Activated CD8-positive, alpha-beta memory T cell treated with anti-CD3 and anti-CD28 coated beads for 36 hours (primary cell): Measurements from ENCODE around the gene SKIL. TPM values are rescaled to one million over a fixed set of nuclear protein-coding genes. Genes with fewer than 3 reads are reported as not detected.

Source experiments
- CTCF ChIA-PET: fragments of 350-600 bp; sonication (Branson Sonifier 250); formaldehyde crosslinking; loops from one replicate; lab custom pipeline; 2021; ENCODE audit warnings: antibody characterized with exemption; lab: Charles Lee
- POLR2A ChIA-PET: fragments of 350-600 bp; sonication (Branson Sonifier 250); formaldehyde crosslinking; loops from one replicate; lab custom pipeline; 2021; ENCODE audit warnings: antibody characterized with exemption; lab: Charles Lee
- total RNA-seq, 2 experiments: library from RNA; stranded (reverse); gene quantifications; one replicate each; pipeline ENCODE4 v1.2.3, GENCODE V29; 2021

Gene SKIL
- total RNA-seq, 2 experiments from 2014 or later, result 21.0 to 22.3 TPM

GRCh38 chr3:170346481-170347392 lies 10.8 kb upstream of the SKIL start:
- POLR2A ChIA-PET, result no interaction called here
- CTCF ChIA-PET, result interaction anchor here (0.7 kb wide), 1 partner anchor 57 kb away, joined by 3 read pairs; no protein-coding TSS in a partner anchor

GRCh38 chr3:170350515-170351413 lies 6.8 kb upstream of the SKIL start:
- POLR2A ChIA-PET, result no interaction called here

GRCh38 chr3:170352936-170353335 lies 4.6 kb upstream of the SKIL start:
- POLR2A ChIA-PET, result no interaction called here

More at GRCh38 chr3:170350515-170351413, 6.8 kb upstream of the SKIL start:
- CTCF ChIA-PET, result no interaction called here

GRCh38 chr3:170353485-170353884 lies 4.0 kb upstream of the SKIL start:
- CTCF ChIA-PET, result interaction anchor here (0.6 kb wide), 1 partner anchor 83 kb away, joined by 3 read pairs; no protein-coding TSS in a partner anchor
- POLR2A ChIA-PET, result no interaction called here

More at GRCh38 chr3:170352936-170353335, 4.6 kb upstream of the SKIL start:
- CTCF ChIA-PET, result interaction anchor here (0.6 to 1.1 kb wide), 2 partner anchors 82 to 167 kb away, joined by 3 to 4 read pairs; no protein-coding TSS in a partner anchor

- CTCF ChIA-PET, result interaction anchor here (0.6 kb wide), 1 partner anchor 271 kb away, joined by 3 read pairs; no protein-coding TSS in a partner anchor
- POLR2A ChIA-PET, result no interaction called here
Observed at GRCh38 chr3:170354760-170355159, 2.8 kb upstream of the SKIL start.

GRCh38 chr3:170355738-170356595 lies 1.5 kb upstream of the SKIL start:
- CTCF ChIA-PET, result interaction anchor here (0.5 to 1.3 kb wide), 4 partner anchors 42 to 455 kb away, joined by 3 read pairs; partner anchors contain the start of gene PHC3
- POLR2A ChIA-PET, result interaction anchor here (0.7 to 1.1 kb wide), 3 partner anchors 79 to 514 kb away, joined by 3 to 4 read pairs (median 4); partner anchors contain the start of gene RPL22L1

GRCh38 chr3:170356596-170357175 lies 829 bp upstream of the SKIL start:
- ChIA-PET POLR2A (interaction anchor here (0.7 to 1.5 kb wide), 6 partner anchors 78 to 583 kb away, joined by 3 to 8 read pairs (median 4); partner anchors contain the start of genes PHC3 and RPL22L1), CTCF (interaction anchor here (1.0 to 1.3 kb wide), 4 partner anchors 16 to 455 kb away, joined by 3 read pairs; partner anchors contain the start of gene PHC3)

- ChIA-PET CTCF (interaction anchor here (0.7 to 1.0 kb wide), 2 partner anchors 15 to 460 kb away, joined by 3 read pairs; no protein-coding TSS in a partner anchor), POLR2A (interaction anchor here (1.4 to 1.5 kb wide), 3 partner anchors 177 to 585 kb away, joined by 3 to 8 read pairs (median 8); partner anchors contain the start of genes PHC3 and RPL22L1)
Observed at GRCh38 chr3:170358042-170359010, 811 bp downstream of the SKIL start.

GRCh38 chr3:170359178-170359704 lies 1.7 kb downstream of the SKIL start:
- ChIA-PET CTCF (no interaction called here), POLR2A (no interaction called here)

GRCh38 chr3:170360466-170360865 lies 3.0 kb downstream of the SKIL start:
- CTCF ChIA-PET, result interaction anchor here (0.8 to 1.0 kb wide), 2 partner anchors 13 to 15 kb away, joined by 3 read pairs; no protein-coding TSS in a partner anchor
- POLR2A ChIA-PET, result no interaction called here

GRCh38 chr3:170360916-170361315 lies 3.4 kb downstream of the SKIL start:
- ChIA-PET POLR2A (no interaction called here), CTCF (interaction anchor here (0.8 to 1.0 kb wide), 2 partner anchors 13 to 15 kb away, joined by 3 read pairs; no protein-coding TSS in a partner anchor)

- CTCF ChIA-PET, result no interaction called here
Observed at GRCh38 chr3:170361711-170362110, 4.2 kb downstream of the SKIL start.

GRCh38 chr3:170363471-170363994 lies 6.0 kb downstream of the SKIL start:
- CTCF ChIA-PET, result interaction anchor here (0.6 to 0.8 kb wide), 3 partner anchors 15 to 209 kb away, joined by 3 to 4 read pairs (median 4); no protein-coding TSS in a partner anchor

More at GRCh38 chr3:170361711-170362110, 4.2 kb downstream of the SKIL start:
- POLR2A ChIA-PET, result no interaction called here

GRCh38 chr3:170364965-170365364 lies 7.5 kb downstream of the SKIL start:
- POLR2A ChIA-PET, result no interaction called here
- CTCF ChIA-PET, result interaction anchor here (0.6 kb wide), 1 partner anchor 241 kb away, joined by 3 read pairs; no protein-coding TSS in a partner anchor

More at GRCh38 chr3:170363471-170363994, 6.0 kb downstream of the SKIL start:
- POLR2A ChIA-PET, result no interaction called here

- ChIA-PET POLR2A (no interaction called here), CTCF (no interaction called here)
Observed at GRCh38 chr3:170367797-170368196, 10.3 kb downstream of the SKIL start.

GRCh38 chr3:170368921-170369320 lies 11.4 kb downstream of the SKIL start:
- CTCF ChIA-PET, result no interaction called here

More at GRCh38 chr3:170368921-170369320, 11.4 kb downstream of the SKIL start:
- POLR2A ChIA-PET, result no interaction called here
